GM19043 (cell line): ENCODE measurements around the gene FCF1.

Source experiments
- ATAC-seq: cut with Tn5 transposase; IDR thresholded peaks from one replicate; pipeline ENCODE4 v1.9.1; 2021; ENCODE audit warnings: low read depth; ENCODE audit not compliant: unreplicated experiment

FCF1 gene, protein sequence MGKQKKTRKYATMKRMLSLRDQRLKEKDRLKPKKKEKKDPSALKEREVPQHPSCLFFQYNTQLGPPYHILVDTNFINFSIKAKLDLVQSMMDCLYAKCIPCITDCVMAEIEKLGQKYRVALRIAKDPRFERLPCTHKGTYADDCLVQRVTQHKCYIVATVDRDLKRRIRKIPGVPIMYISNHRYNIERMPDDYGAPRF

DNA sequence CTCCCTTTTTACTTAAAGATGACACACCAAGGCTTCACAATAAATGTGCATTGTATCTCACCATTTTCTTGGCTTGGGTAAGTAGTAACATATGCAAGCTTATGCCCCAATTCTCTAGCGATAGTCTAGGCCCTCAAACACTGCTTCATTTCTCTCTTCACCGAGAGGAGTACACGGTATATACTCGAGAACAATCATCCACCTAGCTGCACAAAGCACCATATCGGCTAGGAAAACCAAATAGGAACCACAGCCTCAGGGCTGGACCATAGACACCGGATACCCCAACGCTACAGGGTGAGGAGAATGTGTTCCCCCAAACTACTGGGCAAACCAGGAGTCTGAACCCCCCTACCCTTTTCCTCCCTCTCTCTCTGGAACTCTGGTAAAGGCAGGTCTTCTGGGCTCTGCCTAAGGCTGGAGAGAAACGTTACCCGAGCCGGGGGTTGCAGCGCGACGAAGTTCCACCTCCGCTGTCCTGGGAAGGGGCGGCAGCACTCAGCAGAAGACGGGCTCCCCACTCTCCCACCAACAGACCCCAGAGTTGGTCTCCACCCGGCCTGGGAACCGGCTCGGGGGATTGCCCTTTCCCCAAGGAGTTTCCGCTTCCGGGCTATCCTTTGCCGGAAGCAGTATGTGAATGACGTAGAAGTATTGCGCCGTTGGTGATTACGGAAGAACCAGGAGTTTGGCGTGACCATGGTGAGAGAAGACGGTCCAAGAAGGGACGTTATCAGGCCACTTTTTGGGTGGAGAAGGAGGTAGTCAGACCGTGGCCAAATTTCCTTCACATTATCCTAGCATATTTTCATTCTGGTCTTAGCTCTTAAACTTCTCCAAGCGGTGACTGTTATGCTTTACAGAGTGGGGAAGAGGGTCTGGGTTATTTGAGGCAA, at the start of gene FCF1, which contains the start of gene AREL1:
FCF1 (plus strand) TSS at position 646 of the 896 bp plus-strand sequence; CDS start at position 700, 54 bp downstream.
AREL1 (minus strand) TSS at position 582 of the 896 bp plus-strand sequence. CDS start 27,465 bp downstream, outside the sequence.
- peak; percentile 89 for ATAC-seq

DNA sequence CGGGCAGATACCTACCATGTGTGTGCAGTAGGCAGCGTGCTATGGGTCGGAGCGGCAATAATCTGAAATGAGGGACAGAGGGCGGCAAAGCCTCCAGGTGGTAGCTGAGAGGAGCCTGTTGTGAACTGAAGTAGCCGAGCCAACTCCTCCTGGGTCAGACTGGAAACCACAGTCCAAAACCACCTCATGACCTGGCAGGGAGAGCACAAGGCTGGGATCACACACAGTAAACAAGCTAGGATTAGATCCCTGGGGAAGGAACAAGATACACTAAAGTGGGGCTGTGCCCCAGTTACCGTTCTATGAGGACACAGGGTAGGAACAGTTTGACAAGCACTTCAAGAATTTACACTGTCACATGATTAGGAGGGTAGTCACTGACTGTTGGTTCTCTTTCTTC, 49.1 kb upstream of the FCF1 start:
- ATAC-seq: no peak

DNA sequence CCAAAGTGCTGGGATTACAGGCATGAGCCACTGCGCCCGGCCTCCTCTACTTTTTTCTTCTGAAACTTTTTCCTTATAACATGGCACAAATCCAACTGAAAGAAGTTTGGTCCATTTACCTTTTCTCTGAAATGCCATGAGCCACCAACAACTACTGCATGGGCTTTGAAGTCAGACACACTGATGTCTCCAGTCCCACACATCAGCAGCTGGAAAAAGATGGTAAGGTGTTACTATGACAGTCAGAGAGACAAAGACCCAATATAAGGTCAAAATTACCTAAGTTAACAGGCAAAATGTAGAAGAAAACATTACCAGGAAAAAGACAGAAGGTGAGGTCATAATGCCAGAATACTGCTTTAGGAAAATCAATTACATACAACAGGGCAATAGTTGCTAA, 48.2 kb upstream of the FCF1 start:
- no peak for ATAC-seq

DNA sequence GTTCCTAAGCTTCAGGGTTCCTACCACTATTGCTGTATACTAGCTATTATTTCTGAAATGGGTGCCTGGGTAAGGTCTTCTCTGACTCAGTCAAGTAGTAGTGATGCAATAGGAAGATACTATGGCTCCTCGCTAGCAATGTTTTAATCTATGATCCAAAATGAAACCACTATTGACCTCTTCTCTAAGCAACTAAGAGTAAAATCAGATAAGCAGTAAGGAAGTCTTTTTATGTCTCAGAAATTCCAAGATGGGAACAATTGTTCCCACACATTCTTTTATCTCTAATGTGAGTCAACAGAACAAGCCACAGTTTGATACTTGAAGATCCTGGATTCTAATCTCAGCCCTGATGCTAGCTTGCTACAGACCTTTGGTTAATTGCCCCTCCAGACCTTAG, 45.2 kb upstream of the FCF1 start:
- no peak for ATAC-seq

DNA sequence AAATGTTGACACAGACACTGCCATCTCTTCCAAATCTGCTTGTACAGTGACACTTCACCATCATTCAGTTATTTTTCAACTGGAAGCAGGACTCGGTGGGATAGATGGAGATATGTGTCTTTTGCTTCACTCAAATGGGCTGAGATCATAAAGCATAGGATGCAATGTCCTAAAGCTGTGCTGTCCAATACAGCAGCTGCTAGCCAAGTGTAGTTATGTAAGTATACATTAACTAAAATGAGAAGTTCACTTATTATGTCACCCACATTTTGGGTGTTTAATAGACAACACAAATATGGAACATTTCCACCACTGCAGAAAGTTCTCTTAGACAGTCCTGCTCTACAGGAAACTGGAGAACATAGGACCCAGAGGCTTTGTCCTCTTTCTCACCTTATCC, 43.7 kb upstream of the FCF1 start:
- ATAC-seq: no peak

DNA sequence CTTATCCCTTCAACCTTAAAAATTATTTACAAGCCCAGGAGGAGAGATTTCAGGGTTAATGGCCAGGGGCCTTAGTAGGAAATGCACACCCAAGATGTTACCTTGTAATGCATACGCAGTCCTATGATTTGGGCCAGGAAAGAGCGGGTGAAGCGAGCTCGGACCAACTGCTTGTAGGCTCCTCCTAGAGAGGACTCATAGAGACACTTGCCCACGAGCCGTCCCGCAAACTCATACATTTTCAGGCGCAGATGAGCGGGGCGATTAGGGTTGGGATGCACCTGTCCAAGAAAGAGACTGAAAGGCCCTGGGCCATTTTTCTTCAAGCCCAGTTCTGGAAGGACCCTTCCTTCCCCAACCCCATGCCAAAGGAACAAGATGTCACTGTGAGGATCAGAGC, 43.1 kb upstream of the FCF1 start:
- no peak for ATAC-seq

DNA sequence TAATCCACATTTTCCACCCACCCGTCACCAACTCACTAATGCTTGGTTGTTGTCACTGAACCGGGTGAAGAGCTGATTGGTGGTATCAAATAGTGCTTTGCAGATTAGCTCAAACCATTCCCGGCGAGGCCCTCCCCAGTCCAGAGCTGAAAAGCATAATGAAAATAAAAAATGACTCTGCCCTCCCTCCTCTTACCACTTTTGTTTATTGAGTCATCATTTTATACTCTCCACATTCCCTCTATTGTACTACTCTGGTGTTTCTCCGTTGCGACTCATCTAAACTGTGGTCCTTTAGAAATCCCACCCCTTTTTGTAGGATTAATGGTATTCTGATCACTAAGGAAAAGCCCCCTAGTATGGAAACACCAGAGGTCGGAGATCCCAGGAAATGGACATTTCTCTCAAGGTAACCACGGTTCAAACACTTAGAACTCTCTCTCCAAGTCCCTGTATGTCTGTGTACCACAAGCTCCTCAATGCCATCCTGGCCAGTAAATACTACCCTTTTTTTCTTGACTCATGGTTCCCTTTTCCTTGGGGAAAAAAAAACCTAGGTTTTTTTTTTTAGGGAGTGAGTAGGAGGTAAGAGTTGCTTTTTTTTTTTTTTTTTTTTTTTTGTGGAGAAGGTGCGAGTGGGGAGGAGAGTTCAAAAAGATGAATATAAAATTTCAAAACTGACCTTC, 42.1 kb upstream of the FCF1 start:
- ATAC-seq: no peak

DNA sequence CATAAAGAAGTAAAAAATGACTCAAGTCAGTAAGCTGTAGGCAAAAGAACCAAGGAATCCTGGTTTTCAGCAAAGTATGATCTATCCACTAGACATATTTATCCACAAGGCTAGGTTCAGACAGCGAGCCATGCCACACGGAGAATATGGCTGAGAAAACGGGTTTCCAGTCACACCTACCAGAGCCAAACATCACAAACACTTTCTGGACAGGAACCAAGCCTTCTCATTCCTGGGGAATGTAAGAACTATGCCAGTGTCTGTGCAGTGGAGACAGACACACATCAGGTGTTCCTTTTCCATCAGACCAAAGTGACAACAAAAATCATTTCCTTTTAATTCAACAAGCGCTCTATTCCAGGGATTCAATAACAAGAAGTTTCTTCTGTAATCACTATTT, 41.2 kb upstream of the FCF1 start:
- ATAC-seq: no peak

DNA sequence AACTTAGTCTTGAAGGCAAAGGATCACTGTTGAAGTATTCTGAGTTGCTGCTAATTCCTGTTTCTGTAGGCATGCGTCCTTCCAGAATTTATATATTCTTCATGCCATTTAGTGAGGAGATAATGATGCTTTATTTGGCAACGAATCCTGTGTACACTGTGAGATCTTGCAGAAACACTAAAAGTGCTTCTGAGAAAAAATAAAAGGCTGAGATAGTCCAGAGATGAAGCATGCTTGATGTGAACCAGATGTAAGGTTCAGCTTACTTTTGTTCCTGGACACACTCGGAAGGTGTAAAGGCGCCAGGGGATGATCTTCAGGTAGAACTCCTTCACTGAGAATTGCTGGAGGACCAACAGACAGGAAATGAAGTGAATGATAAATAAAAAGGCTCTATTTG, 39.2 kb upstream of the FCF1 start:
- no peak for ATAC-seq

DNA sequence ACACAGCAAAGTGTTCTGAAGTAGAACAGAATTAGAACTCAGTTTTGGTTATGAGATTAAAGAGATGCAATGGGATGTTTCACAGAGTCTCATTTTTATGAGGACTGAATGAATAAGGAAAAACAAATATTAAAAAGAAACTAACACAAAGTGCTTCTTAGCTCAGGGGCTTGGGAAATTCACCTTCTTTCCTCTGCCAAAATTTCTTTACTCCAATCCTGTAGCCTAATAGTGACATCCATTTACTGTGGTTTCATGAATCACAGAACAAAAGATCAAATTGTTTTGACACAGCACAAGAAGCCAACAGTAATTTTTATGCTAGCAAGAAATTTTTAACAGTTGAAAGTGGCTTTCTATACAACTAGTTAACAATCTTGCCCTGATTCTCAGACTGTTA, 37.7 kb upstream of the FCF1 start:
- ATAC-seq: no peak

DNA sequence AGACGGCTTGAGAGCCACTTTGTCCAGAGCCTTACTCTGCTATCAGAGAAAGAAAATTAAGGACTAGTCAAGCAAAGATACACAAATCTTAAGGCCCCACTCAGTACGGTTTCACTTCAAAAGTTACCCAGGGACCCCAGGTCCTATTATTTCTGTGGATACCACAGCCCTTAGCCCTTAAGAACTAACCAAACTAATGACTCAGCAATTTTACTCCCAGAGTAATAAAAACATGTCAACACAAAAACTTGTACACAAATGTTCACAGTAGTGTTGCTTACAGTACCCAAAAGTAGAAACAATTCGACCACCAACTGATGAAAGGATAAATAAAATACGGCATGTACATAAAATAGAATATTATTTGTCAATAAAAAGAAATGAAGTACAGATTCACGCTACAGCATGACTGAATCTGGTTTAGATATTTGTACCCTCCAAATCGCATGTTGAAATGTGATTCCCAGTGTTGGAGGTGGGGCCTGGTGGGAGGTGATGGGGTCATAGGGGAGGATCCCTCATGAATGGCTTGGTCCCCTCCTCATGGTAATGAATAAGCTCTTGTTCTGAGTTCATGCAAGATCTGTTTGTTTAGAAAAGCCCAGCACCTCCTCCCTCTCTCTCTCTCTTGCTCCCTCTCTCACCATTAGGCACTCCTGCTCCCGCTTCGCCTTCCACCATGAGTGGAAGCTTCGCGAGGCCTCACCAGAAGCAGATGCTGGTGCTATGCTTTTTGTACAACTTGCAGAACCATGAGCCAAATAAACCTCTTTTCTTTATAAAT, 30.6 kb upstream of the FCF1 start:
- no peak for ATAC-seq

DNA sequence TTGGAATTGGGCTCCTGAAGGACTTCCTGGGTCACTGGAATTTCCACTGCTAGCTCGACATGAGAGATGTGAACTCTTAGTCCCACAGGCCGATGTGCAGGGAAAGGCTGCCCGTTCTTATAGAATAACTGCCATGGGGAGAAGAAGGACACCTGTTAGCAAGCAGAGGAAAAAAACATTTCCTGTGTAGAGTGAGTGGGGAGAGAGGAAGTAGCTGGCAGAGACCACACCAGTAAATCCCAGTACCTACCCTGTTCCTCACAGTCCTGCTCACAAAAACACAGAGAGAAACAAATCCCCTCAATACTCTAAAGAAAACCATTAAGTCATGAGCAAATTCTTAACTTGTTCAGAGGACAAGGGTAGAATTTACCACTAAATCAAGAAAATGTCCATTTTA, 29.5 kb upstream of the FCF1 start:
- no peak for ATAC-seq

DNA sequence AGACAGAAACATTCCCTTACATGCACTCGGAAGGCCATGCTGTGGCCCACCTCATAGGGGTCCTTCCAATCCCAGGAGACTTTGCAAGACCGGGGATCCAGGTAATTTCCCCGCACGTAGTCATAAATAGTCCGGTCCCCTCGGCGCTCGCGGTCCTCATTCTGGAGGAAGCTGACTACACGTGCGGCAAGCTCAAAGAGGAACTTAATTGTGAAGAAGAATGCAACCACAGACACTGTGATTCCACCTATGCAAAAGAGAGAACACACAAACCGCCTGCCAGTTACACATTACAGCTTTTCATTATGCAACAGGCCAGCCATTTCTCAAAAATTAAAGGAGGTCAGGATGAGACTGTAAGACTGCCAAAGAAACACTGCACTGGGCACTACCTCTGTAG, 28.5 kb upstream of the FCF1 start:
- peak; percentile 63 for ATAC-seq

DNA sequence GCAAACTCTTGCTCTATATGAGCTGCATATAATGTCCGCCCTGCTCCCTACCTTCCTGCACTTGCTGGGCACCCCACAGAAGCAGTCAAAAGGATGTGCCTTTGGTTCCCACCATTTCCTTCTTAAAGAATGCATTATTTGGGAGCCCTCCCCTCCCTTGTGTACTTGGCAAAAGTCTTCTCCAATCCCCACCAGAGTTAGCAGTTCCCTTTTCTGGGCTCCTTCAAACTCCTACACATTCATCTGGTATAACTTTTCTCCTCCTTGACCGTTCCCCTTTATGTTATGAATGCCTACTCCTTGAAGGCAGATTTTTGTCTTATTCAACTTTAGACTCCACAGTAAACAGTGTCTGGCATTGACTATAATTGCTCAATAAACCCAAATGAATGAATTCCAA, 27.9 kb upstream of the FCF1 start:
- no peak for ATAC-seq

DNA sequence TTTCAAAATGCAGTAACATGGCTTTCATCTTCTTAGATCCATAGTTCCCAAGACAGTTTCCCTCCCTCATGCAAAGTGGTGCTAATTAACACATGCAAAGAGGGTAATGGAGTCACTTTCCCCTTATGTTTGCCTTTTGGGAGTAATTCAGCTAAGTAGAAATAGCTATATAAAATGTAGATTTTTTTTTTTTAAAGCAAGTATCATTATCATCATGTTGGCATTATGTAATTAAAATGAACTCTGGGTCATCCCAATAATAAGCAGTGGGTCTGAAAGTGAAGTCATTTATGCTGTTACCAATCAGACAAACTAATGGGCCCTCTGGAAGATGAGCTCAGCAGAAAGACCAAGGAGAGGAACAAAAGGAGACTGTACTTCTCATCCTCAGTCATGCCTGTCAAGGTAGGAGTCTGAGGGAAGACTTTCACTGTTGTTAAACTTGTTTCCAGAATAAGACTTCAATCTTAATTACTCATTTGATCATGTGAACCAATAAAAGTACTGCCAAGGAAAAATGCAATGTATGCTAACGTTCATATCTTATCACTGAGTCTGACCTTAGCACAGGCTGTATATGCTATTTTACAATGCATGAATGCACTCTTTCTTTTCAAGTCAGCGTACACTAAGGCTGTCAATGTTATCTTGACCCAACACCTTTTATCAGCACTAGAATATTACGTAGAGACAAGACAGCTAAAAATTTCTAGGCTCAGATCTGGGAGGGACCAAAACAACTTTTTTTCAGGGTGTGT, 26.8 kb upstream of the FCF1 start:
- no peak for ATAC-seq

DNA sequence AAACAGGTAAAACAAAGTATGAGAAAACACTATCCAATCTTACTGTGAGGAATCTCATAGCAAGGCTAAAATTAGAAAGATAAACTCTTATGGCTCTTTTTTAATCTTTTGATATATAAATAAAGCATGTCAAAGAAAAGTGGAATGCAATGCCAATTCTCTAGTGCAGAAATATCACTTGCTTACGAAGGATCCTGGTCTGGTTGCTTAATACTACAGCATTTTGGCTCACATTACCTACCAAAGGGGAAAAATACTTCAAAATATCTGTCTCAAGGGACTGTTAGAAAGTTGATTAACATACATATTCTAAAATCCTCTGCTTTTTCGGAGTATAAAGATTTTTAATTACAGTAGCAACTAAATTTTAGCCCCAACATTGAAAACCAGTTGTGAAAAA, 21.5 kb upstream of the FCF1 start:
- no peak for ATAC-seq

DNA sequence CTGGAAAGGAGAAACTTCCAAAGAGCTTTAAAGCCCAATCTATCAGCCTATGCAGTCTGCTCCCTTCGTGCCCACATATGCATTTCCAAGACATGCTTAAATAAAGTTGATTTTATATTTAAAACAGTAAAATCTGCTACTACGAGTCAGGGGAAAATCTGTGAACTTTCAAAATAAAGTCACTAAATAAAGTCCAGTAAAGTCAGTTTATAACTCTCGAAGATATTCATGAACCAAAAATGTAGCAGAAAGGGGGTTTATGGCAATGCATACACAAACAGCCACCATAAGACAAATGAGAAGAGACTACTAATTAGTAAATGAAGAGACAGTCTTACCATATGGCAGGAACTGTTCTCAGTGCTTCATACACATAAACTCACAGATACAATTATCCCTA, 19.8 kb upstream of the FCF1 start:
- no peak for ATAC-seq

DNA sequence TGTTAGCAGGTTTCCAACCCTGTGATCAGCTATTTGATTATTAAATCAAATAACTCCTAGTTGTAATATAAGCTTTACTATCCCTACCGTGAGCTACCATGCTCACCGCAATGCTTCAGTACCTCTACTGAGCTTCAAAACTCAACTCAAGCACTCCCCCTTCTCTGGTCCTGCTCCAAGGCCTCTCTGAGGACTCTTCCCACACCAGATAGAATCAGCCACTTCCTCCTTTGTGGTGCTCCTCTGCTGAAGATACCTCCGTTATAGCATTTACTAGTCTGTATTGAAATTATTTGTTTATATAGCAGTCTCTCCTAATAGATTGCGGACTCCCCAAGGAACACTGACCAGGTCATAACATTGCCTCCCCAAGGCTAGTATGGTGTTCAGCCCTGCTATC, 17.5 kb upstream of the FCF1 start:
- ATAC-seq: no peak

DNA sequence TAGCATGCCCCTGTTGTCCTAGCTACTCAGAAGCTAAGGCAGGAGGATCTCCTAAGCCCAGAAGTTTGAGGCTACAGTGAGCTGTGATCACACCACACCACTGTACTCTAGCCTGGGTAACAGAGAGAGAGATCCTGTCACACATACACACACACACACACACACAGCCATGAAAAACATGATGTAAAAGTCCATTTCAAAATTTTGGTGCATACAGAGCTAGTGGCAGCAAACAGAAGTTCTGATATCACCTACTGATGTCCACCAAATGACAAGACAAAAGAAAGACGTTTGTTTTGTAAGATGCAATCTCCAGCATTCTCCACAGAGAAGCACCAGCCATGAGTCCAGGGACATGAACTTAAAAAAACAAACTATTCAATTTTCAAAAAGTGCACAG, 15.9 kb upstream of the FCF1 start:
- no peak for ATAC-seq

DNA sequence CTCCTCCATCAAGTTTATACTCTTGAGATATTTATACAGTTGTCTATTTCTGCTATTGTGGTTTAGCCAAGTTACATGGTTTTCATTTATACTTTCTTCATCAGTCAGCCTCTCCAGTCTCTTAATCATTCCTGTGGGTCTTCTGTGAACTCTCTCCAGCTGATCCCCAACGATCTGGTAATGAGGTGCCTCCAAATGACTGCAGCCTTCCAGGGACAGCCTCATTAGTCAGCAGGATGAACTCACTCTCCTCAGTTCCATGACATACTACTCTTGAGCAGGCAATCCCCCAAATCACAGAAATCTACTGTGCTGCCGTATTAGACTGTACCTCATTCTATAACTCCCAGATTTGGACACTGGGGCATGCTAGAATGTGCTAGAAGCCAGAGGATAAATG, 15.4 kb upstream of the FCF1 start:
- ATAC-seq: no peak
